MM.1S (cell line): Measurements from ENCODE around the gene OSBP.

ENCODE experiments used
- EZH2 ChIP-seq: fragments of 300-600 bp; sonication (generic); optimal IDR thresholded peaks from 2 replicates; pipeline ENCODE3; 2017; ENCODE audit warnings: low read depth, mild to moderate bottlenecking, antibody characterized with exemption, low read length, mixed read lengths
- TF ChIP-seq, protein P1 (sequence below): fragments of 300-600 bp; sonication (generic); IDR thresholded peaks from 2 replicates; pipeline ENCODE4 v1.5.1; 2016; ENCODE audit warnings: antibody characterized with exemption, low read length, mixed read lengths

DNA sequence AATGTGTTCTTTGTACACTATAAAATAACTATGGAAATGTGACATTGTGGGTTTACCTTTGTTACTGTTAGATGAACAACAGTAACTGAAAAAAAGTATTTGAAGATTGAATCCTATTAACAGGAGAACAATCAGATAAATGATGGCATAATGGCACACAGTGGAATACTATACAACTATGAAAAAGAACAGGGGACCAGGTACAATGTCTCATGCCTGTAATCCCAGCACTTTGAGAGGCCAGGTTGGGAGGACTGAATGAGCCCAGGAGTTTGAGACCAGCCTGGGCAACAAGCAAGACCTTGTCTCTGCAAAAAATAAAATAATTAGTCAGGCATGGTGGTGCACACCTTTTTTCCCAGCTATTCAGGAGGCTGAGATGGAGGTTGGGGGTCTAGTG lies 14.4 kb upstream of the OSBP start:
- TF ChIP-seq, protein P1, sequence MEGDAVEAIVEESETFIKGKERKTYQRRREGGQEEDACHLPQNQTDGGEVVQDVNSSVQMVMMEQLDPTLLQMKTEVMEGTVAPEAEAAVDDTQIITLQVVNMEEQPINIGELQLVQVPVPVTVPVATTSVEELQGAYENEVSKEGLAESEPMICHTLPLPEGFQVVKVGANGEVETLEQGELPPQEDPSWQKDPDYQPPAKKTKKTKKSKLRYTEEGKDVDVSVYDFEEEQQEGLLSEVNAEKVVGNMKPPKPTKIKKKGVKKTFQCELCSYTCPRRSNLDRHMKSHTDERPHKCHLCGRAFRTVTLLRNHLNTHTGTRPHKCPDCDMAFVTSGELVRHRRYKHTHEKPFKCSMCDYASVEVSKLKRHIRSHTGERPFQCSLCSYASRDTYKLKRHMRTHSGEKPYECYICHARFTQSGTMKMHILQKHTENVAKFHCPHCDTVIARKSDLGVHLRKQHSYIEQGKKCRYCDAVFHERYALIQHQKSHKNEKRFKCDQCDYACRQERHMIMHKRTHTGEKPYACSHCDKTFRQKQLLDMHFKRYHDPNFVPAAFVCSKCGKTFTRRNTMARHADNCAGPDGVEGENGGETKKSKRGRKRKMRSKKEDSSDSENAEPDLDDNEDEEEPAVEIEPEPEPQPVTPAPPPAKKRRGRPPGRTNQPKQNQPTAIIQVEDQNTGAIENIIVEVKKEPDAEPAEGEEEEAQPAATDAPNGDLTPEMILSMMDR: no peak
- no peak for TF ChIP-seq EZH2
